SU-DHL-6 (cell line): ENCODE measurements around the gene SKIL.

Source experiments
- CTCF ChIP-seq: fragments of 200-600 bp; sonication (generic); IDR thresholded peaks from one replicate; pipeline ENCODE4 v1.5.1; 2017; ENCODE audit warnings: antibody characterized with exemption, mild to moderate bottlenecking, low read length, moderate library complexity; ENCODE audit not compliant: insufficient read depth, poor library complexity, severe bottlenecking
- EZH2phosphoT487 ChIP-seq: fragments of 200-600 bp; sonication (generic), shearing (Covaris generic); conservative IDR thresholded peaks from 2 replicates; pipeline ENCODE4 v1.6.1; 2018; ENCODE audit warnings: mild to moderate bottlenecking, antibody characterized with exemption, low read length, moderate library complexity, mixed read lengths

- TF ChIP-seq CTCF (no peak), EZH2phosphoT487 (no peak)
These were observed 59.6 kb downstream of the SKIL start for GRCh38 chr3:170417090-170417489.
